D341Med (cell line): ENCODE results near the gene CYP27C1.
"Not testable (repeated sequence)": the region's sequence is repeated elsewhere in the genome, so short reads cannot be mapped to it uniquely, and the experiment has no call there.

Experiments used
- DNase-seq: peaks from one replicate; pipeline ENCODE4 v3.0.0; 2012; ENCODE audit warnings: low spot score

Gene CYP27C1

GRCh38 chr2:127220102-127220767 is at the start of gene CYP27C1:
Gene CYP27C1, minus strand, starts transcription at chr2:127220299. Its CDS starts 29 bp downstream, at chr2:127220270.
- DNase-seq: peak; percentile 82

- DNase-seq: no peak
These were observed 41.8 kb upstream of the CYP27C1 start for GRCh38 chr2:127261804-127262406.

DNA sequence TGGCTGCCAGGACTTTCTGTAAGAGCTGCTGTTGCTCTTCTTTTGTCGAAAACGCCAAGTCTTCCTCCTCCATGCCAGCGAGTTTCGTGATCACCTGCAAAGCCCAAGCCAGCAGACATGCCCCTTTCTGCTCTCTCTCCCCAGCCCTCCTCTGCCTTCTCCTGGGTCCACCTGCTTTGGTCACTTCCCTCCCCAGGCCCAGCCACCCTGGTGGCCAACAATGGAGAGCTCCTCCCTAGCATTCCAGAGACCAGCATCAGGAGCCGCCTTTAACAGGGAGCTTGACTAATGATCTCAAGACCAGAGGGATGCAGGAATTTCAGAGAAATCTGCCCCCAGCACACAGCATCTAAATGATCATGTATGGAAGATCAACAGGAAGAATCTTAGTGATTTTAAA is 39.3 kb upstream of the CYP27C1 start:
- no peak for DNase-seq

- no peak for DNase-seq
These were observed 36.8 kb upstream of the CYP27C1 start for GRCh38 chr2:127256866-127257265.

GRCh38 chr2:127256381-127256780 is 36.3 kb upstream of the CYP27C1 start:
- no peak for DNase-seq

DNA sequence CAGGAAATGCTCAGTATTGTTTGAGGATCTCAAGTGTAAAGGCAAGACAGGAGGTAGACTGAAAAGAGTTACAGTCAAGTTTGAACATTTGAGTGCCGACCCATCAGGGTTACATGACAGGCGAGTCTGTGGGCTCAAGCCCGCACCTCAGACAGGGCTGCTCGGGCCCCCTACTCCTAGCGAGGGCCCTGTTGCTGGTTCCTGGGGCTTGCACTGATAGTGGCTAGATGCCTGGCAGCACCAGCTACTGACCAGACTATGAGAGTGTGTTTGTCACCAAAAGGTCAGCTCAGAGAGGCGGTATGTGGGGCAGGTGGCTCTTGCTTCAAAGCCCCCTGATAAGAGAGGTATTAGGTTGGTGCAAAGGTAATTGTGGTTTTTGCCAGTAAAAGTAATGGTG is 35.6 kb upstream of the CYP27C1 start:
- DNase-seq: no peak

DNA sequence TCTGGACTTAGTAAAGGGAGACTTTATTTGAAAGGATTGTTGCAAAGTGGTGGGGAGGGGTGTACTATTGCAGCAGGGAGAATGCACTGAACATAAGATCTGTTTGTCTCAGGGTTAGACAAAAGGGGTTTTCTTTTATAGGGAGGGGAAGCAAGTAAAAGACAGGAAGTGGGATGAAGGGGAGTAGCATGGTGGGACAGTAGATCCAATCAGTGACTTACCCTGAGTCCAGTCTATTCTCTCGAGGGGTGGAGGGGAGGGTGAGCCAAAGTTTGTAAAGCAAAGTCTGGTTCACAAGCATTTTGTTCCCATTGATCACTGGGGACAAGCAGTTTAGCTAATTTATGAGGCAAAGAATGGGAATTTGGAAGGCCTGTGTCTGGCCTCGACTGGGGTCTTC is 35.0 kb upstream of the CYP27C1 start:
- no peak for DNase-seq

DNA sequence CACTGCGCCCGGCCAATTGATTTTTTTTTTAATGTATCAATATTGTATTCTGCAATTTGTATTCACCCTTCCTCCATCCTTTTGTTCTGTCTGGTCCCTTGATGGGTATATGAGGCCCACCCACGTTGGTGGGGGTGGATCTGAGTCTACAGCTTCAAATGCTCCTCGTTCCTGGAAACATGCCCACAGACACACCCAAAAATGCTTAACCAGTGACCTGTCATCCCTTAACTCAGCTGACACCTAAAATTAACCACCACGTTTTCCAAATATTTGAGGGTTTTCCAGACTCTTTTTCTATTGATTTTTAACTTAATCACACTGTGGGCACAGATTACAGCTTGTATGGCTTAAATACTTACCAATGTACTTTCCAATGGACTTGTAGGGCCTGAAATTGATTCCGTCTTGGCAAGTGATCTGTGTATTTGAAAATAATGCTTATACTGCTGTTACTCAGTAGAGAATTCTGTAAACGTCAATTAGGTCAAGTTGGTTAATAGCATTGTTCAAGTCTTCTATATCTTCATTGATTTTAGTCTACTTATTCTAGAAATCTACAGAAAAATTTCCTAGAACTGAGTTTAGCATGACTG is 34.4 kb upstream of the CYP27C1 start:
- no peak for DNase-seq

- not testable (repeated sequence) for DNase-seq
These were observed 21.1 kb upstream of the CYP27C1 start for GRCh38 chr2:127241184-127241583.

DNA sequence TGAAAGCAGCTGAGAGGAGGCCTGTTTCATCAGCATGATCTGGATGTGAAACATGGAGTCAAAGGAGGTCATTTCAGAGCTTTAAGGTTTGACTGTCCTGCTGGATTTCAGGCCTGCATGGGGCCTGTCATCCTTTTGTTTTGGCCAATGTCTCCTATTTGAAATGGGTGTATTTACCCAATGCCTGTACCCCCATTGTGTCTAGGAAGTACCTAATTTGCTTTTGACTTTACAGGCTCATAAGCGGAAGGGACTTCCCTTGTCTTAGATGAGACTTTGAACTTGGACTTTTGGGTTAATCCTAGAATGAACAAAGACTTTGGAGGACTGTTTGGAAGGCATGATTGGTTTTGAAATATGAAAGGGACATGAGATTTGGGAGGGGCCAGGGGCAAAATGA is 19.3 kb upstream of the CYP27C1 start:
- no peak for DNase-seq

DNA sequence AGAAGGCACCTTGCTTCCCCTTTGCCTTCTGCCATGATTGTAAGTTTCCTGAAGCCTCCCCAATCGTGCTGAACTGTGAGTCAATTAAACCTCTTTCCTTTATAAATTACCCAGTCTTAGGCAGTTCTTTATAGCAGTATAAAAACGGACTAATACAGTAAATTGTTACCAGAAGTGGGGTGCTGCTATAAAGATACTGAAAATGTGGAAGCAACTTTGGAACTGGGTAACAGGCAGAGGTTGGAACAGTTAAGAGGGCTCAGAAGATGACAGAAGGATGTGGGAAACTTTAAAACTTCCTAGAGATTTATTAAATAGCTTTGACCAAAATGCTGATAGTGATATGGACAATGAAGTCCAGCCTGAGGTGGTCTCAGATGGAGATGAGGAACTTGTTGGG is 17.7 kb upstream of the CYP27C1 start:
- DNase-seq: not testable (repeated sequence)

DNA sequence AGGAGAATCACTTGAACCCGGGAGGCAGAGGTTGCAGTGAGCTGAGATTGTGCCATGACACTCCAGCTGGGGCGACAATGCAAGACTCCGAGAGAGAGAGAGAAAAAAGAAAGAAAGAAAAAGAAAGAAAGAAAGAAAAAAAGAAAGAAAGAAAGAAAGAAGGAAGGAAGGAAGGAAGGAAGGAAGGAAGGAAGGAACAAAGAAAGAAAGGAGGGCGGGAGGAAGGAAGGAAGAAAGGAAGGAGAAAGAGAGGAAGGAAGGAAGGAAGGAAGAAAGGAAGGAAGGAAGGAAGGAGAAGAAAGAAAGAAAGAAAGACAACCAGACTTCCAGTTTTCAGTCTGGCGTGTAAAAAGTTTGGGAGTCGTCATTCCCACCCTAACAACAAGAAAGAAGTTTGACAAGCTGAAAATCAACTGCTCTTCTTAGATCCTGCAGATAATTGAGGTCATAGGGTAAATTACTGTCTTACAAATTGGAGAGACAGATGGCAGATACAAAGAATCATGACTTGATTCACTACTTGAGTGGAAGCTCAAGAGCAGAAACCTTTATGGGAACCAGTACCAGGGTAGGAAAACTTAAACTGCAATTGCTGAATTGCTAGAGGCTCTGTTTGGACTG is 15.1 kb upstream of the CYP27C1 start:
- DNase-seq: no peak

DNA sequence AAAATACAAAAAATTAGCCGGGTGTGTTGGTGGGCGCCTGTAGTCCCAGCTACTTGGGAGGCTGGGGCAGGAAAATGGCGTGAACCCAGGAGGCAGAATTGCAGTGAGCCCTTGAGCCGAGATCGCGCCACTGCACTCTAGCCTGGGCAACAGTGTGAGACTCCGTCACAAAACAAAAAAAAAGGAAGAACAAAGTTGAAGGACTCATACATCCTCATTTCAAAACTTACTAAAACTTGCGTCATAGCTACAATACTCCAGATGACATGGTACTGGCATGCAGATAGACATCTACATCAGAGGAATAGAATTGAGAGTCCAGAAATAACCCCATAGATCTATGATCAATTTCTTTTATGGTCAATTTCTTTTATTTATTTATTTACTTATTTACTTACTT is 13.6 kb upstream of the CYP27C1 start:
- no peak for DNase-seq

DNA sequence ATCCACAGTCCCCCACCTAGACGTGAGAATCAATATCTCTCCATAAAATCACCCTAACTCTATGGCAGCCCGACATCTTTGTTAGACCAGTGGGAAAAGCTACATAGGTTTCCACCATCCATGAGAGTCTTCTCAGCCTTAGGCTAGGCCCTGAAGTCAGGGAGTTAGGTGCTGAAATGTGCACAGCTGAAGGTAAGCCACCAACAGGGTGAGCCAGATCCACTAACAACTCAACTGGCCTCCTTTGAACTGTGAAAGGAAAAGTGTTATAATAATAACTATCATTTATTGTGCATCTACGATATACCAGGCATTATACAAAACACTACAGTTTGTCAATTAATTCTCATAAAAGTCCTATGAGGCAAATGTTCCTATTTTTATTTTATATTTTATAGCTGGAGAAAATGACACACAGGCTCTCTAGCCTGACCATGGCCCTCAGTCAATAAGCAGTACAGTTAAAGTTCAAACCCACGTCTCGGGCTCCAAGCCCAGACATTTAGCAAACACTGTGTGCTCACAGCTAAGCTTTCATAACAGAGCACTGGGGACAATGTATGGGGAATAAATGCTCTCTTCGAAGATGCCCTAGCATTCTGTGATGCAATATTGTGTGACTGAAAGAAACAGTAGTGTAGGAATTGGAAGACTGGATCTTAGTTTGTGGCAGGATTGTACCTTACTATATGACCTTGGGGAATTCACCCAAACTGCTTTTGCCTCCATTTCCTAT is 11.2 kb upstream of the CYP27C1 start:
- DNase-seq: no peak

DNA sequence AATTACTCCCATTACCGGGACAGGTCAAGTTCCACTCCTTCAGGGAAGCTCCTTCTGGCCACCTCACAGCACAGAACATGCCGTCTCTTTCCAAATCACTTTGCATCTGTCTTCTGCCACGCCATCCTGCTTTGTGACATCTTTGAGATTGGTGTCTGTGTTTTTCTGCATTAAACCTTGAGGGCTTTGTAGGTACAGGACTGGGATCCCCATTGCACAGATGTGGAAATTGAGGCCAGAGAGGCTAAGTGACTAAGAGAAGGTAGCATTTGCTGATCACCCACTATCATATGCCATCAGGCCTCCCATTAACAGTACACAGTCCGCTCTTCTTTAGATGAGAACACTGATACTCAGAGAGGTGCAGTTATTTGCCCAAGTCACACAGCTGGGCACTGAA is 9.5 kb upstream of the CYP27C1 start:
- no peak for DNase-seq

GRCh38 chr2:127228102-127228501 is 8.0 kb upstream of the CYP27C1 start:
- no peak for DNase-seq

GRCh38 chr2:127227264-127227660 is 7.2 kb upstream of the CYP27C1 start:
- not testable (repeated sequence) for DNase-seq

GRCh38 chr2:127226520-127227263 is 6.6 kb upstream of the CYP27C1 start:
- no peak for DNase-seq

- no peak for DNase-seq
These were observed 6.0 kb upstream of the CYP27C1 start for GRCh38 chr2:127226132-127226519.

GRCh38 chr2:127225186-127225960 is 5.3 kb upstream of the CYP27C1 start:
- no peak for DNase-seq

DNA sequence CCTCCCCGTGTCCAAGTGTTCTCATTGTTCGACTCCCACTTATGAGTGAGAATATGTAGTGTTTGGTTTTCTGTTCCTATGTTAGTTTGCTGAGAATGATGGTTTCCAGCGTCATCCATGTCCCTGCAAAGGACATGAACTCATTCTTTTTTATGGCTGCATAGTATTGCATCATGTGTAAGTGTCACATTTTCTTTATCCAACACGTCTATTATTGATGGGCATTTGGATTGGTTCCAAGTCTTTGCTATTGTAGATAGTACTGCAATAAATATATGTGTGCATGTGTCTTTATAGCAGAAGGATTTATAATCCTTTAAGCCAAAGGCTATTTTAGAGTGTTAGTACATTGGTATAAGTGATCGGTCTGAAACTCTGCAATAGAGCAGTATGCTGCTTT is 4.0 kb upstream of the CYP27C1 start:
- not testable (repeated sequence) for DNase-seq
